Kidney capillary endothelial cell (primary cell): Measurements from ENCODE around the gene KLK12.

Source experiments
- DNase-seq: peaks from one replicate; pipeline ENCODE4 v3.0.0-alpha.2; 2018; ENCODE audit warnings: low spot score

KLK12 gene

DNA sequence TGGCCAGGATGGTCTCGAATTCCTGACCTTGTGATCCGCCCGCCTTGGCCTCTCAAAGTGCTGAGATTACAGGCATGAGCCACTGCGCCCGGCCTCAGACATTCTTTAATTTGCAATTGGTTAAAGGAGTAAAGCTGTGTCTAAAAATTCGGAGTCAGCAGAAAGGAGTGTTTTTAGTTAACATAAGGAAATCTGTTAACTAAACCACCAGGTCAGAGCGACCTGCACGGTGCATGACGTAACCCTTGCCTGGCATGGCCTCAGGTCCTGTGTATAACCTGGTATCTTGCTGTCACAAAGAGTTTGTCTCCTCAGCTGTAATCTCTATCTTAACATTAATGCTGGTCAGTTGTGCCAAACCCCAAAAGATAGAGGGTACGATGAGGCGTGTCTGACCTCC lies 9.5 kb upstream of the KLK12 start:
- no peak for DNase-seq

DNA sequence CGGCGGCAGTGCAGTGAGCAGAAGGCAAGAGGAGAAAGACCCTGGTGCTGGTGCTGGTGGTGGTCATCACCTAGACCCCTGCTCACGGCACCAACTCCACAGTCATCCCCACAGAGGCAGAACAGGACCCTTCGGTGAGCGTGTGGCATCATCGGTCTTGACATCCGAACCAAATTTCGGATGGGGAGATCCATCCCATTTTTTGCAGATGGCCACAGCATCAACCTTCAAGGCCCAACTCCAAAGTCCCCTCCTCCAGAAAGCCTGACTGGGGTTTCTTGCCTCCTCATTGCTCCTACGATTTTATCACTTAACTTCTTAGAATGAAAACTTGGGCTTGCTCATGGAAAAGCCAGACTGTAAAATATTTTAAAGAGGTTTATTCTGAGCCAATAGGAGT lies 8.7 kb upstream of the KLK12 start:
- DNase-seq: no peak

GRCh38 chr19:51040151-51040550 lies 5.3 kb upstream of the KLK12 start:
- no peak for DNase-seq

DNA sequence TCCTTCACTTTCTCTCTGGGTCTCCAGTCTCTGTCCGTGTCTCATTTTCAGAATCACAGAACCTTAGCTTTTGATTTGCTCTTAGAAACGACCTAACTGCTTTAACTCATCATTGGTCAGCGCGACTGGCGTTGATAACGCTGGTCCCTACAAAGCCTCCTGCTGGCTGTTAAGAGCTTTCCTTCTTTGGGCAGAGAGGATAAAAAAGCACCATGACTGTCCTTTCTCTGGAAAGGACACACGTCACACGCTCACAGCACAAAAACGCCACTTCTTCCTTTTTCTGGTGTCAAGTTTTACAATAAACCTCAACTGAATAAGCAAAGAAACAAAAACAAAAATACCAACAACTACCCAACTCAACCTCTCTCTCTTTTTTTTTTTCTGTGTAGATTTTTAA lies 1.7 kb upstream of the KLK12 start:
- DNase-seq: no peak

- DNase-seq: no peak
These were observed 2.9 kb downstream of the KLK12 start for GRCh38 chr19:51031880-51032225.

- no peak for DNase-seq
These were observed 3.5 kb downstream of the KLK12 start for GRCh38 chr19:51031220-51031879.

GRCh38 chr19:51030631-51031030 lies 4.2 kb downstream of the KLK12 start:
- DNase-seq: no peak

DNA sequence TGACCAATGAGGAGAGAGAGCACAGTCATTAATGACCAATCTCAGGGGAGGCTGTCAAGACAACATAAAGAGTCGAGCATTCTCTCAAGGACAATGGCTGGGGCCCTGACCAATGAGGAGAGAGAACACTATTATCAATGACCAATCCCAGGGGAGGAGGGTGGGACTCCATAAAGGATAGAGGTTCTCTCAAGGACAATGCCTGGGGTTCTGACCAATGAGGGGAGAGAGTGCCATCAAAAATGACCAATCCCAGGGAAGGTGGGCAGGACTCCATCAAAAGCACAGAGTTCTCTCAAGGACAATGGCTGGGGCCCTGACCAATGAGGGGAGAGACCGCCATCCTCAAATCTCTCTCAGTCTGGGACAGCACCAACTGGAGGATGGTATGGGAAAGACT lies 5.1 kb downstream of the KLK12 start:
- no peak for DNase-seq

DNA sequence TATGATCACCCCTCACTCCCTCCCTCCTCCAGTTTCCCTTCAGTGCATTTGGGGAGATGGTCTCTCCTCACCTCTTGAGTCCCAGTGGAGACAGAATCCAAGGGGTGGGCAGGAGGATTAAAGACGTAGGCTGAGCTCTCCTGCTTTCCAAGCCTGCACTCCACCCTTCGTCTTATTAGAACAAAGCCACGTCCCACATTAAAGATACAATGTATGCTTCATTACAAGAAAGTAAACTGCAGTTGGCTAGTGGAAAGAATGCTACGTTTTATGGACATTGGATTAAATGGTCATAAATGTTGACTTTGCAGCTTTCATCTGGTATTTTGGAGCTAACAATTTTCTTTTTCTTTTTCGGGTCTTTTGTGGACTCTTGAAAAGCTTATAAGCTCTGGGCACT lies 6.9 kb downstream of the KLK12 start:
- DNase-seq: no peak

- DNase-seq: no peak
These were observed 7.5 kb downstream of the KLK12 start for GRCh38 chr19:51027126-51027806.

GRCh38 chr19:51026554-51026831 lies 8.3 kb downstream of the KLK12 start, which contains the start of gene KLK11:
Gene KLK11 (minus strand): TSS chr19:51026616. CDS start chr19:51025631, 985 bp downstream.
- DNase-seq: no peak

GRCh38 chr19:51025809-51026553 lies 8.8 kb downstream of the KLK12 start:
- DNase-seq: no peak

GRCh38 chr19:51025401-51025800 lies 9.4 kb downstream of the KLK12 start:
- no peak for DNase-seq

DNA sequence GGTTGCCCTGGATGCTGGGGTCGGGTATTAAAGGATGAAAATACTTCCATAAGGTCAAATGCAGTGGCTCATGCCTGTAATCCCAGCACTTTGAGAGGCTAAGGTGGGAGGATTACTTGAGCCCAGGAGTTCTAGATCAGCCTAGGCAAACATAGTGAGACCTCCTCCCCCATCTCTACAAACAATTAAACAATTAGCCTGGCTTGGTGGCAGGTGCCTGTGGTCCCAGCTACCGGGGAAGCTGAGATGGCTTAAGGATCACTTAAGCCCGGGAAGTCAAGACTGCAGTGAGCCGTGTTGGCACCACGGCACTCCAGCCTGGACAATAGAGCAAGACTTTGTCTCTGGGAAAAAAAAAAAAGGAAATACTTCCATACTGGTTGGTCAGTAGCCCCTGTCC lies 9.9 kb downstream of the KLK12 start:
- DNase-seq: no peak

GRCh38 chr19:51023946-51024345 lies 10.9 kb downstream of the KLK12 start:
- DNase-seq: no peak

- DNase-seq: no peak
These were observed 12.3 kb downstream of the KLK12 start for GRCh38 chr19:51022526-51022925.

GRCh38 chr19:51020988-51021651 lies 13.7 kb downstream of the KLK12 start:
- peak; percentile 53 for DNase-seq

DNA sequence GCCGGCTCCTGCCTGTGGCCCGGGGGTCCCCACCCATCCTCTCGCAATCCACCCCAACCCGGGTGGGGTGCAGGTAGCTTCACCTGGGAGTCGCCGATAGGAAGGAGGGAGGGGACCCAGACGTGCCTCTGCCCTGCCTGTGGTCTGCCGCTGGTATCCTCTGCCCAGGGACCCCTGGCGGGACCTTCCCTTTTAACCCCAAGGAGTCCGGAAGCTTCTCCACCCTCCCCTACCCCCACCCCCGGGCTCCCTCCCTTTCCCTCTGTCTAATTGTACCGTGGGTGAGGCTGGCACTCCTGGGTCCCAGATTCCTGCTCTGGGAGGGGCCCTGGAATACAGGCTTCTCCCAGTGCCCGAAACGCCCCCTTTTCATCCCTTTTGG lies 15.3 kb downstream of the KLK12 start, which contains the start of gene KLK10:
Gene KLK10 (minus strand): TSS at position 166 of the 382 bp plus-strand sequence. CDS start 579 bp downstream, outside the sequence.
- DNase-seq: no peak

- no peak for DNase-seq
These were observed 15.9 kb downstream of the KLK12 start for GRCh38 chr19:51018745-51019543.

GRCh38 chr19:51016798-51017683 lies 17.8 kb downstream of the KLK12 start:
- DNase-seq: peak; percentile 36

DNA sequence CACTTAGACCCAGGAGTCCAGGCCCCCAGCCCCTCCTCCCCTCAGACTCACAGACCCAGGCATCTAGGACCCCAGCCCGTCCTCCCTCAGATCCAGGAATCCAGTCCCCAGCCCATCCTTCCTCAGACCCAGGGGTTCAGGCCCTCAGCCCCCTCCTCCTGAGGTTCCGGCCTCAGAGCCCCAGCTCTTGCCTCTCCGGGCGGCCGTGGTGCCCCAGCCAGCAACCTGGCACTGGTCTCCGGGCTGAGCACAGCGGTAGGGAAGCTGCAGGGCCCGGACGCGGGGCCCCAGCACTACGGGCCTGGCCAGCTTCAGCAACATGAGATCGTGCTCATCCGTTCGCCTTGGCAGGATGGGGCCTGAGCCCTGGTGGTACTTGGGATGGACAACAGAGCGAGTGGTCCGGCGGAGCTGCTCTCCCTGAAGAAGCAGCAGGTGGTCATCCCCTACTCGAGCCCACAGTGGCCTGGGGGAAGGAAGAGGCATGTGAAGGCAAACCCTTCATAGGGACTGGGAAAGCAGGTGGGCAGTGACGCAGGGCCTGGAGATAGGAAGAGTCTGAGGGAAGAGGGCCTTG lies 19.0 kb downstream of the KLK12 start:
- no peak for DNase-seq
